ENCODE results near the gene CELA2A. TPM values are rescaled to one million over a fixed set of nuclear protein-coding genes. Genes with fewer than 3 reads are reported as not detected.
"Not testable (repeated sequence)": the region's sequence is repeated elsewhere in the genome, so short reads cannot be mapped to it uniquely, and the experiment has no call there.

The CELA2A gene
- total RNA-seq, 1 experiment from 2014 or later, result 0.55 TPM

GRCh38 chr1:15418806-15419515 is 37.6 kb upstream of the CELA2A start:
- Histone ChIP-seq H3K36me3 (peaks cover 41% of the 10 kb centered on the region), H3K27me3 (no peaks in the 10 kb centered on the region), H3K4me1 (peaks cover 32% of the 10 kb centered on the region), H3K9me3 (replicated peaks) (no peaks in the 10 kb centered on the region), H3K27ac (no peak overlapping the region), H3K4me3 (no peak overlapping the region)
- DNase-seq, result no peak

DNA sequence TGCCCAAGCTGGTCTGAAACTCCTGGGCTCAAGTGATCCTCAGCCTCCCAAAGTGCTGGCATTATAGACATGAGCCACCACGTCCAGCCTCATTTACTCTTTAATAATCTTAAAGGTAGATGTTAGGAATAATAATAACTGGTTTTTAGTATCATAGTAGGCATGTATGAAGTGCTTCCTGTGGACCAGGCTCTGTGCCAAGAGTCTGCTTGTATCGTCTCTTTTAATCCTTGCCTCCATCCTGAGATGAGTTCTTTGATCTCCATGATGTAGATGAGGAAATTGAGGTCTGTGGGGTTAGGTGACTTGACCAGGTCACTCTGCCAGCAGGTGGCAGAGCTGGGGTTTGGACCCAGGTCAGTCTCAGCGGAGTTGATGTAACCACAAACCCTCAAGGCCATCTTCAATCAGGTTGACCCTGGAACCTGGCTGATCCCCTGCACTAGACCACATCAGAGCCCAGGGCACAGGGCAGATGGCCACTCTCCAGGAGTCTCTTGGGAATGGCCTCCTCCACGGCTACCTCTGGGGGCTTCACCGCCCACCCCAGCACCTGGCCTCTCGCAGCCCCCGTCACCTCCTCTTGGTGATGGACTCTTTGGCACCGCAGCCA is 35.6 kb upstream of the CELA2A start:
- Histone ChIP-seq H3K27me3 (no peaks in the 10 kb centered on the region), H3K27ac (no peak overlapping the region), H3K9me3 (replicated peaks) (no peaks in the 10 kb centered on the region), H3K36me3 (peaks cover 33% of the 10 kb centered on the region), H3K4me1 (peaks cover 40% of the 10 kb centered on the region), H3K4me3 (no peak overlapping the region)
- DNase-seq, result no peak

DNA sequence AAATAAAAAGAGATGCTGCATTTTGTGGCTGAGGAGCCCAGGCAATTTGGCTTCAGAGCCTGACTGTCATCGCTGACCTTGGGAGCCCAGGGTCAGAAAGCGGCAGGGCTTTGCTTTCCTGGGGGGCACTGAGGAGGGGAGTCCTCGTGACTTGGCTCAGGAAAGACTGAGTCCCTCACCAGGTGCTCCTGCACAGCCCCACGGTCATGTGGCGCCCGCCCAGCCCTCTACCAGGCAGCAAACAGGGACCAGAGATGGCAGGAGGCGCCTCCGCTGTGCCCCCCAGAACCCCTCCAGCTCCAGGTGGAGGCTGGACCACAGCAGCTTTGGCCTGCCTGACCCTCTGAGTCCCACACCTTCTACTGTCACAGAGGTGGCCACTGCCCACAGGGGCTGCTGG is 33.7 kb upstream of the CELA2A start:
- Histone ChIP-seq H3K27me3 (no peaks in the 10 kb centered on the region), H3K9me3 (replicated peaks) (no peaks in the 10 kb centered on the region), H3K4me1 (peaks cover 35% of the 10 kb centered on the region), H3K27ac (no peak overlapping the region), H3K4me3 (no peak overlapping the region), H3K36me3 (peaks cover 51% of the 10 kb centered on the region)
- no peak for DNase-seq

GRCh38 chr1:15423355-15424077 is 33.0 kb upstream of the CELA2A start:
- H3K4me3 ChIP-seq, result no peak overlapping the region
- H3K27ac ChIP-seq, result no peak overlapping the region
- H3K36me3 ChIP-seq, result peaks cover 57% of the 10 kb centered on the region
- H3K27me3 ChIP-seq, result no peaks in the 10 kb centered on the region
- no peak for DNase-seq
- peaks cover 34% of the 10 kb centered on the region for H3K4me1 ChIP-seq
- no peaks in the 10 kb centered on the region for H3K9me3 ChIP-seq (replicated peaks)

DNA sequence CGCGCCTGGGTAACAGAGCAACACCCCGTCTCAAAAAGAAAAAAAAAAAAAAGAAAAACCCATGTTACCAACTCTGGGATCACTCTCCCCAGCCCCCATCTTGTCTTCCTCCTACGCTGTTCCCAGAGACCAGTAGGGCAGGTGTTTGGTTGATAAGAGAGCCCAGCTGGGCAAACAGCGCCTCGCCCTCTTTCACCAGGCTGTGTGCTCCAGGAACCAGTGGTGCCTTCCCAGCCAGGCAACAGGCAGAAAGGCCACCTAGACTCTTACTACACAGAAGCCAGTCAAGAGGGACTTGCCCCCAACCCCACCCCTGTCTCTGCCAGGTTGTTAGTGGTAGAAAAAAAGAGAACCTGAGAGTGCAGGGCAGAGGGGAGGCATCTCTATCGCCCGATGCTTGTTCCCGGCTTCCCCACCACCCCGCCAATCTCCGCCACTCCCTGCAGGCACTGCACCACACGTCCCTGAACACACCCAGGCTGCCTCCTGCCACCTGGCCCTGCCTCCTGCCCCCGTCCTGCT is 32.3 kb upstream of the CELA2A start:
- Histone ChIP-seq H3K36me3 (peaks cover 57% of the 10 kb centered on the region), H3K4me3 (no peak overlapping the region), H3K27me3 (no peaks in the 10 kb centered on the region), H3K27ac (no peak overlapping the region), H3K4me1 (peaks cover 27% of the 10 kb centered on the region), H3K9me3 (replicated peaks) (no peaks in the 10 kb centered on the region)
- peak; percentile 59 to 68 for DNase-seq

- DNase-seq, result no peak
- H3K9me3 ChIP-seq (replicated peaks), result no peaks in the 10 kb centered on the region
- no peak overlapping the region for H3K4me3 ChIP-seq
- H3K4me1 ChIP-seq, result peaks cover 27% of the 10 kb centered on the region
- no peaks in the 10 kb centered on the region for H3K27me3 ChIP-seq
- peaks cover 52% of the 10 kb centered on the region for H3K36me3 ChIP-seq
- no peak overlapping the region for H3K27ac ChIP-seq
Observed at GRCh38 chr1:15424981-15425380, 31.6 kb upstream of the CELA2A start.

GRCh38 chr1:15425521-15425920 is 31.0 kb upstream of the CELA2A start:
- Histone ChIP-seq H3K9me3 (replicated peaks) (no peaks in the 10 kb centered on the region), H3K36me3 (peaks cover 50% of the 10 kb centered on the region), H3K27me3 (no peaks in the 10 kb centered on the region), H3K4me1 (peaks cover 27% of the 10 kb centered on the region), H3K4me3 (no peak overlapping the region), H3K27ac (peak overlapping the region; percentile 57)
- DNase-seq, result no peak

- Histone ChIP-seq H3K9me3 (replicated peaks) (no peaks in the 10 kb centered on the region), H3K27ac (peak overlapping the region; percentile 57), H3K4me3 (no peak overlapping the region), H3K27me3 (no peaks in the 10 kb centered on the region), H3K36me3 (peaks cover 50% of the 10 kb centered on the region), H3K4me1 (peaks cover 27% of the 10 kb centered on the region)
- DNase-seq, result peak; percentile 61 to 72
Observed at GRCh38 chr1:15425958-15426357, 30.6 kb upstream of the CELA2A start.

- Histone ChIP-seq H3K27me3 (no peaks in the 10 kb centered on the region), H3K9me3 (replicated peaks) (no peaks in the 10 kb centered on the region), H3K36me3 (peaks cover 48% of the 10 kb centered on the region), H3K4me3 (no peak overlapping the region), H3K4me1 (peaks cover 32% of the 10 kb centered on the region), H3K27ac (peak overlapping the region; percentile 57)
- peak; percentile 58 to 62 for DNase-seq
Observed at GRCh38 chr1:15426492-15427279, 29.8 kb upstream of the CELA2A start.

GRCh38 chr1:15427280-15427666 is 29.3 kb upstream of the CELA2A start:
- no peak for DNase-seq
- Histone ChIP-seq H3K4me3 (no peak overlapping the region), H3K36me3 (peaks cover 48% of the 10 kb centered on the region), H3K4me1 (peaks cover 37% of the 10 kb centered on the region), H3K27me3 (no peaks in the 10 kb centered on the region), H3K27ac (no peak overlapping the region; the same call in 1 of the 2 replicates), H3K9me3 (replicated peaks) (no peaks in the 10 kb centered on the region)

GRCh38 chr1:15428252-15428651 is 28.3 kb upstream of the CELA2A start:
- Histone ChIP-seq H3K36me3 (peaks cover 48% of the 10 kb centered on the region), H3K4me1 (peaks cover 47% of the 10 kb centered on the region)
- H3K27me3 ChIP-seq; H3K4me3 ChIP-seq; H3K27ac ChIP-seq; DNase-seq; H3K9me3 ChIP-seq (replicated peaks): not testable (repeated sequence)

DNA sequence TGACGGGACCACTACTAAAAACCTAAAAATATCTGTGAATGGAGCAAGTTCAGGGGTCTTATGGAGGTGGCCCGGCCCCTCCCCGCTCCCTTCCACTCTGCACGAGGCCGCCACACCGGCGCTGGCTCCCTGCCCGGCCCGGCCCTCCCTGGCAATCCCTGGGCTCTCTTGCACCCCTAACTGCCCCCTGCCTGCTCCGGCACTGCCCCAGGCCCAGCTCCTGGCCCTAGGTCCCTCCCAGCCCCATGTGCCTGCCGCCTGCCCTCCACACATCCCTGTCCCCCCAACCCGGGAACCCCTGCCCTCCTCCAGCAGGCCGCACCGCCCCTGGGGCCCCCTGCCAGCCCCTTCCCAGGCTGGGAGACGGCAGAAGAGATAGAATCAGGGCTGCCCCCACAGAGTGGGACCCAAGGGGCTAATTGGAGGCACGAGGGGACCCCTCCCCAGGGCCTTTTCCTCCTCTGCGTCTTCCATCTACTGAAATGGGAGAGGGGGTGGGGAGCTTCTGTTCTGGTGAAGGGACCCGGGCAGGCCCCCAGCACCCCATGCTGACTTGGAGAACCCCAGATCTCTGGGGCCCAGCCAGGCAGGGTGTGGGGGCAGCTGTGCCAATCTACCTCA is 27.6 kb upstream of the CELA2A start:
- no peaks in the 10 kb centered on the region for H3K9me3 ChIP-seq (replicated peaks)
- no peaks in the 10 kb centered on the region for H3K27me3 ChIP-seq
- H3K4me1 ChIP-seq, result peaks cover 48% of the 10 kb centered on the region
- peaks cover 42% of the 10 kb centered on the region for H3K36me3 ChIP-seq
- no peak overlapping the region for H3K27ac ChIP-seq
- no peak overlapping the region for H3K4me3 ChIP-seq
- DNase-seq, result no peak

DNA sequence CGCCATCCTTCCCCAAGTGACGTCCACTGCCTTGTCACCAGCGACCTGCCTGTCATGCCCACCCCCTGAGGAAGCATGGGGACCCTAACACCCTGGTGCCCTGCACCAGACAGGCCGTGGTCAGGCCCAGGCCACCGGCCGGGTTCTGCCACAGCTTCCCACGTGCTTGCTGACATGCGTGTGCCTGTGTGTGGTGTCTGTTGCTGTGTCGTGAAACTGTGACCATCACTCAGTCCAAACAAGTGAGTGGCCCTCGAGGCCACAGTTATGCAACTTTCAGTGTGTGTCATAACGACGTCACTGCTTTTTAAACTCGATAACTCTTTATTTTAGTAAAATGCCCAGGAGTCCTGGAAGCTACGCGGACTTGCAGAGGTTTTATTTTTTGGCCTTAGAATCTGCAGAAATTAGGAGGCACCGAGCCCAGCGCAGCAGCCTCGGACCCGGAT is 26.8 kb upstream of the CELA2A start:
- DNase-seq, result no peak
- peaks cover 40% of the 10 kb centered on the region for H3K36me3 ChIP-seq
- H3K9me3 ChIP-seq (replicated peaks), result no peaks in the 10 kb centered on the region
- H3K4me3 ChIP-seq, result no peak overlapping the region
- H3K4me1 ChIP-seq, result peaks cover 42% of the 10 kb centered on the region
- H3K27me3 ChIP-seq, result no peaks in the 10 kb centered on the region
- no peak overlapping the region for H3K27ac ChIP-seq

All from SJCRH30 (cell line).